Common myeloid progenitor, CD34-positive (primary cell): ENCODE results near the gene MAP4K4.

Experiments
- CTCF ChIA-PET: fragments of 350-600 bp; sonication (Branson Sonifier 250); formaldehyde crosslinking; loops from one replicate; lab custom pipeline; 2021; ENCODE audit warnings: antibody characterized with exemption; lab: Charles Lee
- POLR2A ChIA-PET: fragments of 350-600 bp; sonication (Branson Sonifier 250); formaldehyde crosslinking; loops from one replicate; lab custom pipeline; 2021; ENCODE audit warnings: antibody characterized with exemption; lab: Charles Lee
- DNase-seq, 3 donors: peaks; one replicate each; pipeline versions ENCODE4 v3.0.0 to v3.0.0-alpha.2; 2013
- H3K27ac ChIP-seq, 2 experiments: 1 replicate in 1 of 2; 2 replicates in 1 of 2; pipeline ENCODE4 v1.7.0; 2013; ENCODE audit warnings: inconsistent platforms in 2 of 2, low read length in 2 of 2, mild to moderate bottlenecking in 2 of 2, low read depth in 1 of 2, moderate library complexity in 1 of 2; ENCODE audit not compliant: severe bottlenecking in 2 of 2, insufficient read depth in 1 of 2, poor library complexity in 1 of 2
- H3K27me3 ChIP-seq, 5 experiments: replicated peaks in 2 of 5; 1 replicate in 3 of 5; 2 replicates in 2 of 5; pipeline versions ENCODE4 v1.6.1 to v1.7.0; 2013; ENCODE audit warnings: low read length in 4 of 5, mild to moderate bottlenecking in 2 of 5, moderate library complexity in 2 of 5, inconsistent platforms in 1 of 5; ENCODE audit not compliant: insufficient read depth in 5 of 5, control insufficient read depth in 4 of 5
- H3K36me3 ChIP-seq, 4 experiments: 1 replicate in 2 of 4; 2 replicates in 2 of 4; pipeline versions ENCODE4 v1.6.1 to v1.7.0; 2013; ENCODE audit warnings: low read length in 3 of 4, control low read depth in 1 of 4, mild to moderate bottlenecking in 1 of 4; ENCODE audit not compliant: control insufficient read depth in 4 of 4, insufficient read depth in 4 of 4
- H3K4me1 ChIP-seq, 4 experiments: 1 replicate in 3 of 4; 2 replicates in 1 of 4; pipeline versions ENCODE4 v1.6.1 to v1.7.1; 2013; ENCODE audit warnings: low read length in 3 of 4, mild to moderate bottlenecking in 3 of 4, control low read depth in 1 of 4, inconsistent platforms in 1 of 4, moderate library complexity in 1 of 4; ENCODE audit not compliant: control insufficient read depth in 4 of 4, insufficient read depth in 4 of 4; ENCODE audit errors: control extremely low read depth in 1 of 4
- H3K4me3 ChIP-seq, 7 experiments: 1 replicate in 4 of 7; 2 replicates in 3 of 7; pipeline versions ENCODE4 v1.5.1 to v1.7.0; 2013; ENCODE audit warnings: mild to moderate bottlenecking in 7 of 7, low read length in 6 of 7, moderate library complexity in 6 of 7, inconsistent platforms in 2 of 7, low read depth in 2 of 7, control low read depth in 1 of 7; ENCODE audit not compliant: insufficient read depth in 4 of 7, control insufficient read depth in 1 of 7; ENCODE audit errors: extremely low read depth in 1 of 7
- H3K9me3 ChIP-seq, 5 experiments: 1 replicate in 4 of 5; 2 replicates in 1 of 5; pipeline versions ENCODE4 v1.6.1 to v1.7.1; 2013; ENCODE audit warnings: low read length in 4 of 5, mild to moderate bottlenecking in 2 of 5, inconsistent platforms in 1 of 5, low read depth in 1 of 5, moderate library complexity in 1 of 5; ENCODE audit not compliant: control insufficient read depth in 4 of 5, insufficient read depth in 2 of 5; ENCODE audit errors: control extremely low read depth in 1 of 5
- WGBS: methylation state at CpG from one replicate; pipeline ENCODE4 v1.1.5; 2013; ENCODE audit not compliant: insufficient coverage; 5-methylcytosine and 5-hydroxymethylcytosine counted together

MAP4K4 gene

GRCh38 chr2:101843048-101843447 lies 145.5 kb downstream of the MAP4K4 start:
- ChIA-PET CTCF (no interaction called here), POLR2A (no interaction called here)
- no peaks in the 10 kb centered on the region for H3K9me3 ChIP-seq
- H3K4me3 ChIP-seq: no peak overlapping the region
- H3K27me3 ChIP-seq: no peaks in the 10 kb centered on the region
- H3K4me1 ChIP-seq: peaks cover 6 to 22% (median 16%) of the 10 kb centered on the region in 4 experiments
- no peak for DNase-seq
- H3K27ac ChIP-seq: no peak overlapping the region
- 100% methylated on average over 2 of the region's 2 CpGs for WGBS
- H3K36me3 ChIP-seq: peaks cover 11 to 60% (median 29%) of the 10 kb centered on the region in 4 experiments

DNA sequence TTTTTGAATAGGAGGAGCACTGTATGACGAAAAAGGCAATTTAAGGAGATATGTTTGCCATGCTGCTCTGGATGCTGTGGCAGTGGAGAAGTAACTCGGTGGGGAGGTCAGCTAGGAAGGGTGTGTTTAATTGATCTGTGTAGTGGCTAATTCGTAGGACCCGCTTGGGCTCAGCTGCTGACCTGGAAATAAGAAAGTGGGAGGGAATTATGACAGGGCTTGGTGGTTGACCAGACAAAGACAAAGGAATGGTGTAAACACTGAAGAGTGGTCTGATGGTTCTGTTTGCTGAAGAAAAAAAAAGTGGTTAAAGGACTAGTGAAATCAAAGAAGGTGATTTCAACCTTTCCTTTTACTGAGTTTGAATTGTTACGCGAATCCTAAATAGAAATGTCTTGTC lies 146.0 kb downstream of the MAP4K4 start:
- Histone ChIP-seq H3K4me3 (no peak overlapping the region), H3K9me3 (no peaks in the 10 kb centered on the region), H3K27me3 (no peaks in the 10 kb centered on the region), H3K36me3 (peaks cover 11 to 62% (median 33%) of the 10 kb centered on the region in 4 experiments), H3K27ac (no peak overlapping the region), H3K4me1 (peaks cover 6 to 22% (median 16%) of the 10 kb centered on the region in 4 experiments)
- 92% methylated on average over 4 of the region's 6 CpGs for WGBS
- CTCF ChIA-PET: no interaction called here
- POLR2A ChIA-PET: no interaction called here
- DNase-seq: no peak

GRCh38 chr2:101844055-101844635 lies 146.6 kb downstream of the MAP4K4 start:
- no peaks in the 10 kb centered on the region for H3K9me3 ChIP-seq
- H3K4me1 ChIP-seq: peaks cover 6 to 22% (median 16%) of the 10 kb centered on the region in 4 experiments
- 94% methylated on average over 12 of the region's 12 CpGs for WGBS
- H3K27me3 ChIP-seq: no peaks in the 10 kb centered on the region
- CTCF ChIA-PET: interaction anchor here (0.7 kb wide), 1 partner anchor 413 kb away, joined by 3 read pairs; no protein-coding TSS in a partner anchor
- peaks cover 9 to 59% (median 37%) of the 10 kb centered on the region in 4 experiments for H3K36me3 ChIP-seq
- POLR2A ChIA-PET: no interaction called here
- H3K27ac ChIP-seq: no peak overlapping the region
- no peak overlapping the region for H3K4me3 ChIP-seq
- DNase-seq: no peak

DNA sequence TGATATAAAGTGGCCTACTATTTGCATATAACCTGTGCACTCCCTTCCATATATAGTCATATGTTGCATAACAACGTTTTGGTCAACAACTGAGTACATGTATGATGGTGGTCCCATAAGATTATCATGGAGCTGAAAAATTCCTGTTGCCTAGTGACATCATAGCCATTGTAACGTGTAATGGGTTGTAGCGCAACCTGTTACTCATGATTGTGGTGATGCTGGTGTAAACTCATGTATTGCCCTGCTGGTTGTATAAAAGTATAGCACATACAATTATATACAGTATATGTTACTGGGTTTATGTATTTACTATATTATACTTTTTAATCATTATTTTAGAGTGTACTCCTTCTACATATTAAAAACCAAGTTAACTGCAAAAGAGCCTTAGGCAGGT lies 149.5 kb downstream of the MAP4K4 start:
- CTCF ChIA-PET: interaction anchor here (1.2 to 1.6 kb wide), 3 partner anchors 11 to 24 kb away, joined by 3 to 5 read pairs (median 4); no protein-coding TSS in a partner anchor
- H3K36me3 ChIP-seq: peaks cover 9 to 47% (median 30%) of the 10 kb centered on the region in 4 experiments
- no peak overlapping the region for H3K27ac ChIP-seq

DNA sequence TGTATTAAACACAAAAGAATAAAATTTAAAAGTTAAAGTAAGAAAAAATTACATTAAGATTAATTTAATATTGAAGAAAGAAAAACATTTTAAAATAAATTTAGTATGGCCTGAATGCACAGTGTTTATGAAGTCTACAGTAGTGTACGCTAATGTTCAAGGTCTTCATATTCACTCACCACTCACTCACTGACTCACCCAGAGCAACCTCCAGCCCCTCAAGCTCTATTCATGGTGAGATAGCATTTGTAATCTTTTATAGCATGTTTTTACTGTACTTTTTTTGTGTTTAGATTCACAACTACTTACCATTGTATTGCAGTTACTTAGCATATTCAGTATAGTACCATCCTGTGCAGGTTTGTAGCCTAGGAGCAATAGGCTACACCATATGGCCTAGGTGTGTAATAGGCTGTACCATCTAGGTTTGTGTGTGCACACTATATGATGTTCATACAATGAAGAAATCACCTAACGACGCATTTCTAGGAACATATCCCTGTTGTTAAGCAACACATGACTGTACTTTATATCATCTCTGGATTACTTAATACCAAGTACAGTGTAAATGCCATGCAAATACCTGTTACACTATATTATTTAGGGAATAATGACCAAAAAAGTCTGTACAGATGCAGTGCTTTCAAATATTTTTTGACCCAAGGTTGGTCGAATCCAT lies 150.3 kb downstream of the MAP4K4 start:
- CTCF ChIA-PET: interaction anchor here (1.6 kb wide), 1 partner anchor 25 kb away, joined by 5 read pairs; no protein-coding TSS in a partner anchor
- peaks cover 11 to 52% (median 30%) of the 10 kb centered on the region in 4 experiments for H3K36me3 ChIP-seq

More for the DNA sequence above, 149.5 kb downstream of the MAP4K4 start:
- H3K9me3 ChIP-seq: no peaks in the 10 kb centered on the region
- peaks cover 6 to 19% (median 17%) of the 10 kb centered on the region in 4 experiments for H3K4me1 ChIP-seq
- POLR2A ChIA-PET: no interaction called here
- H3K27me3 ChIP-seq: no peaks in the 10 kb centered on the region
- no peak overlapping the region for H3K4me3 ChIP-seq
- 86% methylated on average over 1 of the region's 3 CpGs for WGBS
- no peak for DNase-seq

GRCh38 chr2:101848769-101849410 lies 151.4 kb downstream of the MAP4K4 start:
- WGBS: 97% methylated on average over 4 of the region's 6 CpGs
- CTCF ChIA-PET: no interaction called here
- Histone ChIP-seq H3K4me1 (peaks cover 0 to 5% (median 0%) of the 10 kb centered on the region in 4 experiments), H3K27ac (no peak overlapping the region), H3K9me3 (no peaks in the 10 kb centered on the region), H3K36me3 (peaks cover 11 to 51% (median 30%) of the 10 kb centered on the region in 4 experiments), H3K27me3 (no peaks in the 10 kb centered on the region), H3K4me3 (no peak overlapping the region)
- POLR2A ChIA-PET: no interaction called here
- DNase-seq: no peak

More for the DNA sequence above, 150.3 kb downstream of the MAP4K4 start:
- POLR2A ChIA-PET: no interaction called here
- WGBS: 86% methylated on average over 1 of the region's 4 CpGs
- Histone ChIP-seq H3K4me1 (peaks cover 2 to 11% (median 9%) of the 10 kb centered on the region in 4 experiments), H3K4me3 (no peak overlapping the region), H3K9me3 (no peaks in the 10 kb centered on the region), H3K27ac (no peak overlapping the region), H3K27me3 (no peaks in the 10 kb centered on the region)
- no peak for DNase-seq
